Measurements from ENCODE around the gene ZNF90. TPM values are rescaled to one million over a fixed set of nuclear protein-coding genes. Genes with fewer than 3 reads are reported as not detected.
"Not testable (repeated sequence)": the region's sequence is repeated elsewhere in the genome, so short reads cannot be mapped to it uniquely, and the experiment has no call there.

Gene ZNF90
- polyA plus RNA-seq, 4 donors, result 6.7 to 20.4 (median 15.4) TPM

DNA sequence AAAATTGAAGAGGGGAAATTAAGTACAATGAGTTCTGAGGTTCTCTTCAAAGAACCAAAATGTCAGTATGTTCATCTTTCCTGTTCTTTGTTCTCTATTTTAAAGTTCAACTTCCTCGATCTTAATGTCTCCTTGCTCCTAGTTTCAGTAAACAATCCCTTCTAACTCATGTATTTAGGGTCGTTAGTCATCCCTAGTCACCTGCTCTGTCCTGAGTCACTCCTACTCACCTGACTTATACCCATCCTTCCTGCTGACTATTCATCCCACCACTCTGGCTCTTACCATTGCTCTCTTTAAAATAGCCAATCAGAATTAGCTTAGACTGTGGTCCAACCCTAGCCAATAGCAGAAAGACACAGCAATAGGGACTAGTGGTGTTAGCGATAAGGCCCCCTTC lies 24.3 kb downstream of the ZNF90 start:
- DNase-seq (ENCODE audit: low read depth in 4 of 4, low spot score in 3 of 4), result no peak

DNA sequence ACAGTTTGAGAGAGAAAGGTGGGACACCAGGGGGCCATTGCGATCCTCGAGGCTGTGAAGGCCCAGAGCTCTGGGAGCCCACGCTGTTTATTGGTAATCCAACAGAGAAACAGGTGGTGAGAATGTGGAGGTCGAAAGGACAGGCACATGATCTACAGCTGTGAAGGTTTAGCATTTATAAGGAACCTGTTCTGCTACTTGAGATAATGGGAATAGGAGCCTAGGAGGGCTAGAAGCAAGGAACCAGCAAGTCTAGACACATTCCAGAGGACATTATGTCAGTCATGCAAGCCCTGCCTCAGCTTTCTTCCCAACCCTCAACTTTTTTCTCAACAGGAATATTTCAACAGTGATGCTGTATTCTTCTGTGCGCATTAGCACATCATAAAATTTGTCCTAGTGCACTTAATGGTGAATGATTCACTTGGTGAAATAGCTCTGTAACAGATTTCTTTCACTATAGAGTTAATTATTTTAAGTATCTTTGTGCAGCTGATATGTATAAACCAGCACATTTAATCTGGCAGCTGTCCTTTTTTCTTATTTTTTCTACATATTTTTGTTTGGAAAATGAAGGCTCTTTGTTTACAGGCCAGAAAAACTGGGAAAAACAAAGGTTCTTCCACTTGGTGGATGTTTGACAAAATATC lies 25.4 kb downstream of the ZNF90 start:
- DNase-seq (ENCODE audit: low read depth in 4 of 4, low spot score in 3 of 4), result no peak

DNA sequence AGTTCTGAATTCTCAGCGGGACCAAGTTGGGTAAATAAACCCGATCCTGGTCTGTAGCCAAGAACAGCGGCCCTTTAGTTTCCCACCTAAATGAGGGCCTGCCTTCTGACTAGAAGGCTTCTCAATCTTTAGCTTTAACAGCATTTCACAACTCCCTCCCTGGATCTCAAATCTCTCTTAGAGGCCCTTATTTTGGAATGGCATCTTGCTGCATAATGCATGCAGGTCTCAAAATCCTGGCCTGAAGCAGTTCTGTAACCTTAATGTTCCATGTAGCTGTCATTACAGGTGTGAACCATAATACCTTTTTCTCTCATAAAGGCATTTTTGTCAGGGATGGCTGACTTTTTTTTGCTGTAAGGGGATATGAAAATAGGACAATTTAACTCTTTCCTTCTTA lies 29.5 kb downstream of the ZNF90 start:
- DNase-seq (ENCODE audit: low read depth in 4 of 4, low spot score in 3 of 4), result no peak

DNA sequence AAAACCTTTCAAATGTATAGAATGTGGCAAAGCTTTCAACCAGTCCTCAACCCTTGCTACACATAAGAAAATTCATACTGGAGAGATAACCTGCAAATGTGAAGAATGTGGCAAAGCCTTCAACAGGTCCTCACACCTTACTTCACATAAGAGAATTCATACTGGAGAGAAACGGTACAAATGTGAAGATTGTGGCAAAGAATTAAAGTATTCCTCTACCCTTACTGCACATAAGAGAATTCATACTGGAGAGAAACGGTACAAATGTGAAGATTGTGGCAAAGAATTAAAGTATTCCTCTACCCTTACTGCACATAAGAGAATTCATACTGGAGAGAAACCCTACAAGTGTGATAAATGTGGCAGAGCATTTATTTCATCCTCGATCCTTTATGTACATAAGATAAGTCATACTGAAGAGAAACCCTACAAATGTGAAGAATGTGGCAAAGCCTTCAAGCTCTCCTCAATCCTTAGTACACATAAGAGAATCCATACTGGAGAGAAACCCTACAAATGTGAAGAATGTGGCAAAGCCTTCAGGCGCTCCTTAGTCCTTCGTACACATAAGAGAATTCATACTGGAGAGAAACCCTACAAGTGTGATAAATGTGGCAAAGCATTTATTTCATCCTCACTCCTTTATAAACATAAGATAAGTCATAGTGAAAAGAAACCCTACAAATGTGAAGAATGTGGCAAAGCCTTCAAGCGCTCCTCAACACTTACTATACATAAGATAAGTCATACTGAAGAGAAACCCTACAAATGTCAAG lies 40.5 kb downstream of the ZNF90 start:
- DNase-seq (ENCODE audit: low read depth in 4 of 4, low spot score in 3 of 4), result not testable (repeated sequence)

DNA sequence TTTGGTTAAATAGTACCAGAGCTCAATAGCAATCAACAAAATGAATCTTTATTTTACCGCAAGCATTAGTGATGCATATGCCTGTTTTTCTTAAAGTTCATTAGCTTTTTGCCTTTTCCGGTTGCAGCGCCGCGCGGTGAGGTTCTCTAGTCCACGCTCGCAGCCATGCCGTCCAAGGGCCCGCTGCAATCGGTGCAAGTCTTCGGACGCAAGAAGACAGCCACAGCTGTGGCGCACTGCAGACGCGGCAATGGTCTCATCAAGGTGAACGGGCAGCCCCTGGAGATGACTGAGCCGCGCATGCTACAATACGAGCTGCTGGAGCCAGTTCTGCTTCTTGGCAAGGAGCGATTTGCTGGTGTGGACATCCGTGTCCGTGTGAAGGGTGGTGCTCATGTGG lies 47.1 kb downstream of the ZNF90 start:
- DNase-seq (ENCODE audit: low read depth in 4 of 4, low spot score in 3 of 4), result no peak

DNA sequence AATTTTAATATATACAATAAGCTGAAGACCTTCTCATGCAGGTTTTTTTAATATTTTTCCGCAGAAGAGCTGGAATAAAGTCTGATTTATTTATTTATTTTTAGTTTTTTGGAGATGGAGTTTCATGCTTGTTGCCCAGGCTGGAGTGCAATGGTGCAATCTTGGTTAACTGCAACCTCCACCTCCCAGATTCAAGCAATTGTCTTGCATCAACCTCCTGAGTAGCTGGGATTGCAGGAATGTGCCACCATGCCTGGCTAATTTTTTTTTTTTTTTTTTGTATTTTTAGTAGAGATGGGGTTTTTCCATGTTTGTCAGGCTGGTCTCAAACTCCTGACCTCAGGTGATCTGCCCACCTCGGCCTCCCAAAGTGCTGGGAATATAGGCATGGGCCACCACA lies 55.1 kb downstream of the ZNF90 start:
- DNase-seq (ENCODE audit: low read depth in 4 of 4, low spot score in 3 of 4), result not testable (repeated sequence)

DNA sequence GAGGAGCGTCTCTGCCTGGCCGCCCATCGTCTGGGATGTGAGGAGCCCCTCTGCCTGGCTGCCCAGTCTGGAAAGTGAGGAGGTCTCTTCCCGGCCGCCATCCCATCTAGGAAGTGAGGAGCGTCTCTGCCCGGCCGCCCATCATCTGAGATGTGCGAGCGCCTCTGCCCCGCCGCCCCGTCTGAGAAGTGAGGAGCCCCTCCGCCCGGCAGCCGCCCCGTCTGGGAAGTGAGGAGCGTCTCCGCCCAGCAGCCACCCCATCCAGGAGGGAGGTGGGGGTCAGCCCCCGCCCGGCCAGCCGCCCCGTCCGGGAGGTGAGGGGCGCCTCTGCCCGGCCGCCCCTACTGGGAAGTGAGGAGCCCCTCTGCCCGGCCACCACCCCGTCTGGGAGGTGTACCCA lies 59.9 kb downstream of the ZNF90 start:
- DNase-seq (ENCODE audit: low read depth in 4 of 4, low spot score in 3 of 4), result not testable (repeated sequence)

DNA sequence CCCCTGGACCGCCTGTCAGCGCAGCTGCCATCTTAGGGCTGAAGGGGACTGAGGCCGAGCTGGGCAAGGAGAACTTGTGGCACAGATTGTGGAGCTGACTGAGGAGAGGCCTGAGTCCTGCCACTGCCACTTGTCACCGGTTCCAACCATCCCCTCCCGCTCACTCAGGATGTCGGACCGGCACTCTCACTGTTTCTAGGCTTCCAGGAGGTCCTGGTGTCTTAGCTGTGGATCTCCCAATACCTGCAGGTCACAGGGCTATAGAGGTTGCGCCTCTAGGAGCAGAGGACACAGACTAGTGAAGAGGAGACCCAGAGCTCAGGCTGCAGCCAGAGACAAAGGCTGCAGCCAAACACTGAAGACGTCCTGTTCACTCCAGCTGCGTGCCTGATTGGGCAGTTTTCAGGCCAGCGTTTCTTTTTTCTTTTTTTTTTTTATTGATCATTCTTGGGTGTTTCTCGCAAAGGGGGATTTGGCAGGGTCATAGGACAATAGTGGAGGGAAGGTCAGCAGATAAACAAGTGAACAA lies 73.9 kb downstream of the ZNF90 start:
- no peak for DNase-seq (ENCODE audit: low read depth in 4 of 4, low spot score in 3 of 4)

DNA sequence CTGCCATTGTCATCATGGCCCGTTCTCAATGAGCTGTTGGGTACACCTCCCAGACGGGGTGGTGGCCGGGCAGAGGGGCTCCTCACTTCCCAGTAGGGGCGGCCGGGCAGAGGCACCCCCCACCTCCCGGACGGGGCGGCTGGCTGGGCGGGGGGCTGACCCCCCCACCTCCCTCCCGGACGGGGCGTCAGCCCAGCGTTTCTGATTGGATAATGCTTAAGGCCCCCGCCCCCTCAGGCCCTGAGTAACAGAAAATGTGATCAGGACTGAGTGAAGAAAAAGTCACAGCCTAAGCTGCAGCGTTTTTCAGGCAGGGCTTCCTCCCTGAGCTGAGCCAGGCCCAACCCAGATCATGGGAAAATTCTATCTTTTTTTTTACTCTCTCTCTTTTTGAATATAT lies 74.7 kb downstream of the ZNF90 start:
- not testable (repeated sequence) for DNase-seq (ENCODE audit: low read depth in 4 of 4, low spot score in 3 of 4)

DNA sequence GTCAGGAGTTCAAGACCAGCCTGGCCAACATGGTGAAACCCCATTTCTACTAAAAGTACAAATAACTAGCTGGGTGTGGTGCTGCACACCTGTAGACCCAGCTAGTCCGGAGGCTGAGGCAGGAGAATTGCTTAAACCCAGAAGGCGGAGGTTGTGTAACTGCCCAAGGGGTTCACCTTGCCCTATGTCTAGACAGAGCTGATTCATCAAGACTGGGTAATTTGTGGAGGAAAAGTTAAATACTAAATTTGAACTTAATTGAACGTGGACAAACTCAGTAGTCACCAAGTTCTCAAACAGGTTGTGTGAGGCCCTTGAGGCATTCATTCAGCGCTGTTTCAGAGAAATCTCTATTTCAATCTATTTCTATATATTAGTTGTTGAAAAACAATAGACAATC lies 75.5 kb downstream of the ZNF90 start:
- no peak for DNase-seq (ENCODE audit: low read depth in 4 of 4, low spot score in 3 of 4)

DNA sequence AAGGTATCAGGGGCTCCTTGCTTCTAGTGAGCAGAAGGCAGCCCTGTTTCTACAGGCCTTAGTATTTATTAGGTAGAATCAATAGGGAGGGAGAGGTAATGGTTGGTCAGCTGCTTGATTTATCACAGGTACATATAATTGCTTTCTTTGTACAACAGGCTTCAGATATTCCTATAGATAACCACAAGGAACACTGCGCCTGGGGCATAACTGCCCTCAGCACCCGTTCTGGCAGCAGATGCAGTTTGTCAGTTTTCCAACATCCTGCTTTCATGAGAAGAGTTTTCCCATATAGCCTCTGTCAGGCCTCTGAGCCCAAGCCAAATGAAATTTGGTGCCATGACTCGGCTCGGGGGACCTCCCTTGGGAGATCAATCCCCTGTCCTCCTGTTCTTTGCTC lies 76.8 kb downstream of the ZNF90 start:
- DNase-seq (ENCODE audit: low read depth in 4 of 4, low spot score in 3 of 4), result no peak

DNA sequence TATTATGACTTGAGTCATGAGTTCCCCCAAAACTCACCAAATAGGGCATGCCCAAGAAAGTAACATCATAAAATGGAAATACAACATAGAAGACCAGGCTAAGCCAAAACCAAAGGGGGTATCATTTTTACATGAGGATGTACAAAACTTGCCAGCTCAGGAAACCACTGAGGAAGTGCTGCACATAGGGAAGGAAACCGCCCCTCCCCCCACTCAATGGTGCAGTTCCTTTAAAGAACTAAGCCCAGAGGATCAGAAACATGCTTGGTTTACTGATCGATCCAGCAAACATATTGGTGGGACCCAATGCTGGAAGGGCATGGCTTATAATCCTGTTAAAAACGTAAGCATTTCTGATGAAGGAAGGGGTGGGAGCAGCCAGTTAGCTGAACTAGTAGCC lies 85.0 kb downstream of the ZNF90 start:
- DNase-seq (ENCODE audit: low read depth in 4 of 4, low spot score in 3 of 4), result no peak

DNA sequence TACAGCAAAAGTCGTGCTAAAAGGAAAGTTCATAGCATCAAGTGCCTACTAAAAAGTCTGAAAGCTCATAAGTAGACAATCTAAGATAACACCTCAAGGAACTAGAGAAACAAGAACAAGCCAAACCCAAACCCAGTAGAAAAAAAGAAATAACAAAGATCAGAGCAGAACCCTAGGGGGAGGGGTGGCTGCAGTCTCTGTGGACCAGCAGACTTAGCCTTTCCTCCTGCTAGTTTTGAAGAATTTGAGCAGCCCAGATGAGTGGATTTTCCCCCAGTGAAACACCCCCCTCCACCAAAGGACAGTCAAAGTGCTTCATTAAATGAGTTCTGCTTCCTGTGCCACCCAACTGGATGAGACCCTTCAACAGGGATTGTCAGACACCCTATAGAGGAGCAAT lies 86.7 kb downstream of the ZNF90 start:
- DNase-seq (ENCODE audit: low read depth in 4 of 4, low spot score in 3 of 4), result no peak

DNA sequence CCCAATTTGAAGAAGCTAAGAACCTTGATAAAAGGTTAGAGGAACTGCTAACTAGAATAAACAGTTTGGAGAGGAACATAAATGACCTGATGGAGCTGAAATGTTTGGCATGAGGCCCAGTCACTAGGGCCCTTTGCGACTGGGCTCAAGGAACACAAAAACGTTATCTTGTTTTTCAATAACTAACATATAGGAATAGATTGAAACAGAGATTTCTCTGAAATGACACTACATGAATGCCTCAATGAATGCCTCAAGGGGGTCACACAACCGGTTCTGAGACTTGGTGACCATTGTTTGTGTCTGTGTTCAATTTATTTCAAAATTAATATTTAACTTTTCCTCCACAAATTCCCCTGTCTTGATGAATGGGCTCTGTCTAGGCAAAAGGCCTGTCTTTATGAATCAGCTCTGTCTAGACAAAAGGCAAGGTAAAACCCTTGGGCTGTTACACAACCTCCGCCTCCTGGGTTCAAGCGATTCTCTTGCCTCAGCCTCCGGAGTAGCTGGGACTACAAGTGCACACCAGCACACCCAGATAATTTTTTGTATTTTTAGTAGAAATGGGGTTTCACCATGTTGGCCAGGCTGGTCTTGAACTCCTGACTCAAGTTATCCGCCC lies 88.3 kb downstream of the ZNF90 start:
- no peak for DNase-seq (ENCODE audit: low read depth in 4 of 4, low spot score in 3 of 4)

DNA sequence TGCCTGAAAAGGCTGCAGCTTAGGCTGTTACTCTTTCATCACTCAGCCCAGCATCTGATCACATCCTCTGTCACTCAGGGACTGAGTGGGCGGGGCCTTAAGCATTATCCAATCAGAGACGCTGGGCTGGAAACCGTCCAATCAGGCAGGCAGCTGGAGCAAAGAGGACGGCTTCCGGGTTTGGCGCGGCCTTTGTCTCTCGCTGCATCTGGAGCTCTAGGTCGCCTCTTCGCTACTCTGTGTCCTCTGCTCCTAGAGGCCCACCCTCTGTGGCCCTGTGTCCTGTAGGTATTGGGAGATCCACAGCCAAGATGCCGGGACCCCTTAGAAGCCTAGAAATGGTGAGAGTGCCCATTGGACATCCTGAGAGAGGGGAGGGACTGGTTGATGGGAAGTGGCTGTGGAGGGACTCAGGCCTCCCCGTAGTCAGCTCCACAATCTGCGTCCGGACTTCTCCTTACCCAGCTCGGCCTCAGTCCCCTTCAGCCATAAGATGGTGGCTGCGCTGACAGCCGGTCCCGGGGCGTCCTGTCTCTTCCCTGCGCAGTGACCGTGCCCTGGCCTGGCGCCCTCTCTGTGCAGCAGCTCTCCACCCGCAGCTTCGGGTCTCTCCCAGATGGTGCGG lies 89.3 kb downstream of the ZNF90 start, which contains the start of gene ZNF486:
TSS of gene ZNF486 (plus strand) at position 195 of the 625 bp plus-strand sequence. CDS start at position 312, 117 bp downstream.
- DNase-seq (ENCODE audit: low read depth in 4 of 4, low spot score in 3 of 4), result peak; percentile 82 to 93 (median 90)

DNA sequence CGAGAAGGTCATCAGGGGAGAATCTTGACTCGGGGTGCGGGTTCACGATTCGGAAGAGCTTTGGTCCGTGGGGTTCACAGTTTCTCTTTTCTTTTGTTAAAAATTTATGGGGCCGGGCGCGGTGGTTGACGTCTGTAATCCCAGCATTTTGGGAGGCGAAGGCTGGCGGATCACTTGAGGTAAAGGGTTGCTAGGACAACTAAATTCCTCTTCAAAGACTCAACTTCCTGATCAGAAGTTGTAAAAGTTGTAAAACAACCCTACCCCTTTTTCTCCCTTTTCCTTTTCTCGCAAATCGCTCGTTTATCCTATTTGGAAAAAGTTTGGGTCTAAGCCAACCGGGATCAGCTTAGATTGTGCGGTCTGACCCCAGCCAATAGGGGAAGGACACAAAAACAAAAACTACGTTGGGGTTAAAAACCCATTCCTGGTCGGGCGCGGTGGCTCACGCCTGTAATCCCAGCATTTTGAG lies 89.9 kb downstream of the ZNF90 start:
- DNase-seq (ENCODE audit: low read depth in 4 of 4, low spot score in 3 of 4), result peak in 1 of 4 donors; percentile 14

Other genes with a start within 250 kb of the ZNF90 start
- gene ZNF253, start 212.1 kb upstream of the ZNF90 start, polyA plus RNA-seq (ENCODE audit: insufficient read length in 4 of 4), result 10 to 100 TPM; 21.5 to 44.9 (median 32.8) TPM
- gene ZNF93, start 177.1 kb upstream of the ZNF90 start, polyA plus RNA-seq (ENCODE audit: insufficient read length in 4 of 4), result 10 to 100 TPM; 15.7 to 24.1 (median 19.5) TPM
- gene ZNF682, start 38.5 kb upstream of the ZNF90 start, polyA plus RNA-seq (ENCODE audit: insufficient read length in 4 of 4), result 10 to 100 TPM; 11.5 to 20.3 (median 15.8) TPM
- 10 to 100 TPM in 3 of 4 donors, 1 to 10 TPM in 1; 9.4 to 26.2 (median 22.7) TPM for gene ZNF486, start 89.2 kb downstream of the ZNF90 start, polyA plus RNA-seq (ENCODE audit: insufficient read length in 4 of 4)